Measurements from ENCODE around the gene CHID1.

GRCh38 chr11:821512-822371, 88.9 kb downstream of the CHID1 start:
- TF ChIP-seq, protein P1, sequence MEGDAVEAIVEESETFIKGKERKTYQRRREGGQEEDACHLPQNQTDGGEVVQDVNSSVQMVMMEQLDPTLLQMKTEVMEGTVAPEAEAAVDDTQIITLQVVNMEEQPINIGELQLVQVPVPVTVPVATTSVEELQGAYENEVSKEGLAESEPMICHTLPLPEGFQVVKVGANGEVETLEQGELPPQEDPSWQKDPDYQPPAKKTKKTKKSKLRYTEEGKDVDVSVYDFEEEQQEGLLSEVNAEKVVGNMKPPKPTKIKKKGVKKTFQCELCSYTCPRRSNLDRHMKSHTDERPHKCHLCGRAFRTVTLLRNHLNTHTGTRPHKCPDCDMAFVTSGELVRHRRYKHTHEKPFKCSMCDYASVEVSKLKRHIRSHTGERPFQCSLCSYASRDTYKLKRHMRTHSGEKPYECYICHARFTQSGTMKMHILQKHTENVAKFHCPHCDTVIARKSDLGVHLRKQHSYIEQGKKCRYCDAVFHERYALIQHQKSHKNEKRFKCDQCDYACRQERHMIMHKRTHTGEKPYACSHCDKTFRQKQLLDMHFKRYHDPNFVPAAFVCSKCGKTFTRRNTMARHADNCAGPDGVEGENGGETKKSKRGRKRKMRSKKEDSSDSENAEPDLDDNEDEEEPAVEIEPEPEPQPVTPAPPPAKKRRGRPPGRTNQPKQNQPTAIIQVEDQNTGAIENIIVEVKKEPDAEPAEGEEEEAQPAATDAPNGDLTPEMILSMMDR (IDR thresholded peaks at IDR 0.05), result no peak
- no peak for TF ChIP-seq POLR2A (IDR thresholded peaks at IDR 0.05)
